Measurements from ENCODE around the gene MED8. TPM values are rescaled to one million over a fixed set of nuclear protein-coding genes. Genes with fewer than 3 reads are reported as not detected.

The MED8 gene
- total and polyA plus RNA-seq, 9 of the 15 experiments (the other 6 are each of a cell fraction or from before 2014, with no cell fraction given), result 23.0 to 120 (median 56.4) TPM

- H3K4me1 ChIP-seq (replicated peaks in 1 of 2; ENCODE audit: control insufficient read depth in 2 of 2, insufficient read depth in 2 of 2, low read length in 2 of 2), result peaks cover 13 to 21% of the 10 kb centered on the region in 2 experiments; a peak in 4 of 5 replicates
- no peak overlapping the region for H3K4me3 ChIP-seq
- H3K27ac ChIP-seq (ENCODE audit: extremely low read depth, low read depth, low read length), result no peak overlapping the region
- no peak overlapping the region for H3K9ac ChIP-seq (ENCODE audit: insufficient read depth in 1 of 2, low read depth in 2 of 2, low read length in 2 of 2)
- no peak overlapping the region for H3K4me2 ChIP-seq (ENCODE audit: insufficient read depth, low read length)
- no peaks in the 10 kb centered on the region for H3K9me3 ChIP-seq (replicated peaks; ENCODE audit: control insufficient read depth, insufficient read depth, low read depth, low read length)
- no peaks in the 10 kb centered on the region for H3K79me2 ChIP-seq (ENCODE audit: control insufficient read depth, insufficient read depth, low read length)
- ATAC-seq (no peak), FAIRE-seq (no peak), DNase-seq (ENCODE audit: extremely low read depth in 1 of 4, low spot score in 3 of 4) (no peak)
- H2AFZ ChIP-seq (ENCODE audit: low read depth, low read length), result no peak overlapping the region
- CTCF ChIA-PET (ENCODE audit: low intra/inter-chr PET ratio), result no interaction called here
- no TSS peak for BruUV-seq (replicated peaks)
- POLR2A ChIA-PET, result interaction anchor here (1.1 kb wide), 1 partner anchor 18 kb away, joined by 3 read pairs; no protein-coding TSS in a partner anchor
- TF ChIP-seq ARNT (IDR thresholded peaks at IDR 0.05) (no peak), TAF1 (IDR thresholded peaks at IDR 0.05; ENCODE audit: control insufficient read depth, extremely low read depth, insufficient read depth, low read length, severe bottlenecking) (no peak), SMC3 (conservative IDR thresholded peaks at IDR 0.05; ENCODE audit: insufficient read depth, low read depth, low read length) (no peak), HCFC1 (IDR thresholded peaks at IDR 0.05; ENCODE audit: low read depth, low read length) (no peak), ZZZ3 (IDR thresholded peaks at IDR 0.05) (no peak), ZNF354B (CRISPR knock-in tag; IDR thresholded peaks at IDR 0.05) (no peak)
- in situ Hi-C loops (cut with MboI), result no loop called here
- H3K9me1 ChIP-seq (ENCODE audit: control insufficient read depth, insufficient read depth, low read length), result no peaks in the 10 kb centered on the region
- H3K27me3 ChIP-seq (ENCODE audit: control insufficient read depth in 2 of 2, insufficient read depth in 2 of 2, low read length in 2 of 2), result no peaks in the 10 kb centered on the region
- no peaks in the 10 kb centered on the region for H4K20me1 ChIP-seq (replicated peaks; ENCODE audit: control insufficient read depth, insufficient read depth, low read length)
- 76% methylated on average over 18 of the region's 22 CpGs for WGBS (ENCODE audit: insufficient coverage, low coverage, missing lambda C conversion rate)
- H3K36me3 ChIP-seq (ENCODE audit: control insufficient read depth, insufficient read depth, low read length), result no peaks in the 10 kb centered on the region
- intact Hi-C loops (cut with micrococcal nuclease), result no loop called here
Observed at GRCh38 chr1:43348343-43348808, 41.2 kb downstream of the MED8 start.

GRCh38 chr1:43346636-43347035 lies 43.0 kb downstream of the MED8 start:
- H3K27ac ChIP-seq (ENCODE audit: extremely low read depth, low read depth, low read length), result no peak overlapping the region
- no peak overlapping the region for H3K4me3 ChIP-seq
- DNase-seq (ENCODE audit: extremely low read depth in 1 of 4, low spot score in 3 of 4) (no peak), ATAC-seq (no peak), FAIRE-seq (no peak)
- no peaks in the 10 kb centered on the region for H4K20me1 ChIP-seq (replicated peaks; ENCODE audit: control insufficient read depth, insufficient read depth, low read length)
- H3K4me1 ChIP-seq (replicated peaks in 1 of 2; ENCODE audit: control insufficient read depth in 2 of 2, insufficient read depth in 2 of 2, low read length in 2 of 2), result peaks cover 13 to 21% of the 10 kb centered on the region in 2 experiments; a peak in 4 of 5 replicates
- H3K9ac ChIP-seq (ENCODE audit: insufficient read depth in 1 of 2, low read depth in 2 of 2, low read length in 2 of 2), result no peak overlapping the region
- ChIA-PET POLR2A (interaction anchor here (0.7 kb wide), 2 partner anchors 31 to 684 kb away, joined by 3 read pairs; no protein-coding TSS in a partner anchor), CTCF (ENCODE audit: low intra/inter-chr PET ratio) (no interaction called here)
- no peaks in the 10 kb centered on the region for H3K9me1 ChIP-seq (ENCODE audit: control insufficient read depth, insufficient read depth, low read length)
- in situ Hi-C loops (cut with MboI) (no loop called here), intact Hi-C loops (cut with micrococcal nuclease) (no loop called here)
- no peaks in the 10 kb centered on the region for H3K9me3 ChIP-seq (replicated peaks; ENCODE audit: control insufficient read depth, insufficient read depth, low read depth, low read length)
- no peaks in the 10 kb centered on the region for H3K36me3 ChIP-seq (ENCODE audit: control insufficient read depth, insufficient read depth, low read length)
- no peaks in the 10 kb centered on the region for H3K27me3 ChIP-seq (ENCODE audit: control insufficient read depth in 2 of 2, insufficient read depth in 2 of 2, low read length in 2 of 2)
- H2AFZ ChIP-seq (ENCODE audit: low read depth, low read length), result no peak overlapping the region
- 64% methylated on average over 5 of the region's 5 CpGs for WGBS (ENCODE audit: insufficient coverage, low coverage, missing lambda C conversion rate)
- H3K79me2 ChIP-seq (ENCODE audit: control insufficient read depth, insufficient read depth, low read length), result no peaks in the 10 kb centered on the region
- H3K4me2 ChIP-seq (ENCODE audit: insufficient read depth, low read length), result no peak overlapping the region
- no TSS peak for BruUV-seq (replicated peaks)
- TF ChIP-seq CBX1 (IDR thresholded peaks at IDR 0.05; ENCODE audit: low read depth) (no peak), ZNF717 (CRISPR knock-in tag; IDR thresholded peaks at IDR 0.05) (no peak), SLC30A9 (CRISPR knock-in tag; IDR thresholded peaks at IDR 0.05) (no peak), ZNF121 (CRISPR knock-in tag; conservative IDR thresholded peaks at IDR 0.05) (no peak), GABPB1 (CRISPR knock-in tag; IDR thresholded peaks at IDR 0.05) (no peak), RFX5 (IDR thresholded peaks at IDR 0.05; ENCODE audit: low read depth, low read length) (no peak), RBM17 (IDR thresholded peaks at IDR 0.05; ENCODE audit: borderline replicate concordance, low read depth, low read length) (no peak), DMBX1 (CRISPR knock-in tag; IDR thresholded peaks at IDR 0.05; ENCODE audit: borderline replicate concordance) (no peak), SRSF1 (IDR thresholded peaks at IDR 0.05; ENCODE audit: low read depth, low read length) (no peak), SMC3 (conservative IDR thresholded peaks at IDR 0.05; ENCODE audit: insufficient read depth, low read depth, low read length) (no peak), TFAP4 (CRISPR knock-in tag; IDR thresholded peaks at IDR 0.05; ENCODE audit: borderline replicate concordance) (no peak), ASH1L (IDR thresholded peaks at IDR 0.05; ENCODE audit: borderline replicate concordance, low read depth, partially characterized antibody) (no peak)
